HG03520 (cell line): ENCODE results near the gene ZFP3.
"Not testable (repeated sequence)": the region's sequence is repeated elsewhere in the genome, so short reads cannot be mapped to it uniquely, and the experiment has no call there.

Experiments
- ATAC-seq: cut with Tn5 transposase; IDR thresholded peaks from one replicate; pipeline ENCODE4 v1.9.1; 2021; ENCODE audit warnings: mild to moderate bottlenecking, moderate library complexity; ENCODE audit not compliant: unreplicated experiment

ZFP3 gene

DNA sequence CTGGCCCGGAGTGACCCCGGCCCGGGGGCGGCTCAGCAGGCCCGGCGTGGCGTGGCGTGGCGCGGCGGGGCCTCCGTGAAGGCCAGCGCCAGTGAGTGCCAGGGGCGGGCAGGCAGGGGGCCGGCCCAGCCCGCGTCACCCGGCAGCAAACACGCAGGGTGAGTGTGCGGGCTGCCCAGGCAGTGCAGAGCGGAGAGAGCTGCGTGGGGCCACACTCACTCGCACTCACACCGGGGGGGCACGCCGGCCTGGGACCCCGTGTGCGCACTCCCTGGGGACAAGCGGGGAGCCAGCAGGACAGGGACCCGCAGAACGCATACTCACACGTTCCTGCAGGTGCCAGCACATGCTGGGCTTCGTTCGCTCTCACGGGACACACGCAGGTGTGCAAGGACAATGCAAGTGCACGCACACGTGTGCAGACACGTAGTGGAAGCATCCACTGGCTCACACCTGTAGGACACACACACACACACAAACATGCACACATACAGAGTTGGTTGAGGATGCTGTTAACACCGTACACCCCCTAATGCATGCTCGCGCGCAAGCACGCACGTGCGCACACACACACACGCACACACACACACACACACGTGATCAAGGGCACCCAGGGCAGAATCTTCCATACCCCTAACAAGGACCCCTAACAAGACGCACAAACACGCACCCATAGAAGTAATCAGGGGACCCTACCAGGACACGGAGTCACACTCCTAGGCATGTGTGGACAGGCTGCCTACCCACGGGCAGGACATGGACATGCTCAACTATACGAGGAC, 45.3 kb downstream of the ZFP3 start:
- no peak for ATAC-seq

DNA sequence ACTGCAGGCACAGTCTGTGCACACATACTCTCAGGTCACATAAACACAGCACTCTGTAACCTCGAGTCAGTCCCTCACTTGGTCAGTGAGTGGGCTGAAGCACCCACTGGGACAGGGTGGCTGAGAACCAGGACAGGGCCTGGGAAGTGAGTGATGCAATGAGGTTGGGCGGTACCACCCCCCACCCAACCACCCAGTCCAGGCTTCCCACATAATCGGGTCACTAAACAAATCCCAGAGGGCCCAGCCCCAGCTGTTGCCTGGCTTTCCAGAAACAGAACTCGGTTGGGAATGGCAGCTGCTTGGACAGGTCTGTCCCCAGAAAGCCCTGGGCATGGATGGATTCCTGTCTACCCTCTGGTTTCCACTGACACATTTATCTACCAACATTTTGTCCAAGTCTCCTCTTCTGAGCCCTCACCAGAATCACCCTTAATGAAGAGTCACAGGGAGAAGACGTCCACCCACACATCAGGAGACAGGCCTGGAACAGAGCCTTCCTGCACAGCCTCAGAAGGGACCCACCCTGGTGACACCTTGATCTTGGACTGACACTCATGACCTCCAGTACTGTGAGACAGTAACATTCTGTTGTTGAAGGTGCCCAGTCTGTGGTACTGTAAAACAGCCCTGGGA, 46.0 kb downstream of the ZFP3 start:
- not testable (repeated sequence) for ATAC-seq

DNA sequence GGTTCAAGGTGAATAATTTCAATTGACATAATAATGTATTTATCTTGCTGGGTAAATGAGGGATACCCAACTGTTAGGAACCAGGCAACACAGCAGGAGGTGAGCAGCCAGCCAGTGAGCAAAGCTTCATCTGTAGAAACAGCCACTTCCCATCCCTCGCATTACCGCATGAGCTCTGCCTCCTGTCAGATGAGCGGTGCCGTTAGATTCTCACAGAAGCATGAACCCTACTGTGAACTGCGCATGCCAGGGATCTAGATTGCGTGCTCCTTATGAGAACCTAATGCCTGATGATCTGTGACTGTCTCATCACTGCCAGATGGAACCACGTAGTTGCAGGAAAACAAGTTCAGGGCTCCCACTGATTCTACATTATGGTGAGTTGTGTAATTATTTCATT, 46.6 kb downstream of the ZFP3 start:
- ATAC-seq = not testable (repeated sequence)

DNA sequence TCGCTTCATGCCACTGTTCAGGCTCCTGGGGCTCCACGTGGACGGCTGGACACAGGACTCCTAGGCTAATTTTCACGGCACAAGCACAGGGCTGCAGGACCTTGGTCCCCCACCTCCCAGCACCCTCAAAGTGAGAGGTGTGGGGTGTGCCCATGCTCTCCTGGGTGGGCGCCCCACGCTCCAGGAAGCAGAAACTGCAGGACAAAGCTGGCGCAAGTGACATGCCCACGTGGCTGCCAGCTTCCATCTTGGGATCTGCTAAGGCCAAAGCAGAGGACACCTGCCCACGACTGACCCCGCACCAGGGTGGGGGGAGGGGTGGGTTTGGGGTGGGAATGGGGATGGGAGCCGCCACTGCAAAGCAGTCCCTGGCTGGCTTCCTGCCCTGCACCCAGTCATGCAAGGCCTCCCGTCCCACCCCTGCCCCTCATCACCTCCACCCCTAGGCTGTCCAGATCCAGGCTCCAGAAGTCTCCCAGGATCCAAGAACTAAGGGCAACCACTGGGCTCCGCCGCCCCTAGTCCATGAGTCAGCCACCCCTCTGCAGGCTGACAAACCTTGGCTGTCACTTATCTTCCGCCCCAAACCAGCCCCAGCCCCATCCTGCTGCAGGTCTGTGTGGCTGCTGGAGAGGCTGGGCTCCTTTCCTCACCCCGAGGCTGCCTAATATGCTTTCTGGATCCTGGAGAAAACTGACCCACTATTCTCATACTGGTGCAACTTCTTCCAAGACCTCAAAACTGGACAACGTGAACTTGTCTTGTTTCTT, 48.6 kb downstream of the ZFP3 start:
- ATAC-seq = no peak

DNA sequence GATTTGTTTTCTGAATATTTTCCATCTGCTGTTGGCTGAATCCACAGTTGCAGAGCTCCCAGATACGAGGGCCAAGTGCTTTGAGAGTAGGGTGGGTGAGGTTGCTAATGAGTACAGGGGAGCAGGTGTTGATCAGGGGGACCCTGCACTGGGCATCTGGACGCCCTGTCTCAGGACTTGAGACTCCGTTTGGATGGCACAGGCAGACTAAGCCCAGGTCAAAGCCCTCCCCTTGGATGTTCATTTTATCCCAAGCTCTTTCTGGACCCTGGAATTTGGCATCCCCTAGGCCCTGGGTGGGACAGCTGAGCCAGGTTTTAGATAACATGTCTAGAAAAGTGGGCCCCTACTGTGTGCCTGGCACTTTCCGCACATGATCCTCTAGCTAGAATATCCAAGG, 49.6 kb downstream of the ZFP3 start:
- no peak for ATAC-seq

DNA sequence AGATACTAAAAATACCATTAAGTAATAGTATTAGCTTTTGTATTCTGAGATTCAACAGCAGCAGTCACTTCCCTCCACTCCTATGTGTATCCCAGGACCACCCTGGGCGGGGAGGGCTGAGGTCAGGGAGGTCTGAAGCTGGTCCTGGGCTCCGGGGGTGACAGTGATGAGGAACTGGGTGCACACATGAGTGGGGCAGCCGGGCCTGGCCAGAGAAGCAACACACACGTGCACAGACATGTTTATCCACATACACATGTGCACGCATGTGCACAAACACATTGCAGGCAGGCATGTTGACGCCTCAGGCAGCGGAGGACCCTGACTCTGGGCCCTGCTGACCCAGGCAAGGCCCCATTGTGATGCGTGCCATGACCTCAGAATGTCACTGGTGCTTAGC, 50.1 kb downstream of the ZFP3 start:
- not testable (repeated sequence) for ATAC-seq

DNA sequence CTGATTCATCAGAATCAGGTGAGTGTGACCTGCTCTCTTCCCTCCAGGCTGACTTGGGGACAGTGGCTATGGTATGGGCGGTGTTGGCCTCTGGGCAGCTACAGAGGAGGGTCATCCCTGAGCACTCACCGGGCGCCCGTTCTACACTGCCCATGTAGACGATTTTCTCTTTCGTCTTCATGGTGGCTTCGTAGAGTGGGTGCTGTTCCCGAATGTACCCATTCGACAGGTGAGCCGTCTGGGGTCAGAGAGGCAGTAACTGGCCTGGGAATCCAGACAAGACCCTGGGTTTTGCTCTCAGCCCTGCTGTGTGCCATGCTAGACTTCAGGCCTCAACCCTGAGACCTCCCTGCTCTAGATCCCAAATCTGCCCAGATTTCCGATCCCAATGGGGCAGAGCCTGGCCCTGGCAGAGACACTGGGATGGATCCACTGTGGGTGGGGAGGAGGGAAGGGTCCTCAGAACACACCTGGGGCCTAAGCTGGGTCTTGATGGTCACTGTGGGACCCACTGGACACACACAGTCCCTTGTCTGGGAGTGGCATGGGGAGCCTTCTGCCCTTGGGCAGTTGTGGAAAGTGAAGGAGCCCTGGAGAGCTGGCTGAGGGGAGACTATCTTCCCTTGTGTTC, 50.8 kb downstream of the ZFP3 start:
- ATAC-seq = no peak

DNA sequence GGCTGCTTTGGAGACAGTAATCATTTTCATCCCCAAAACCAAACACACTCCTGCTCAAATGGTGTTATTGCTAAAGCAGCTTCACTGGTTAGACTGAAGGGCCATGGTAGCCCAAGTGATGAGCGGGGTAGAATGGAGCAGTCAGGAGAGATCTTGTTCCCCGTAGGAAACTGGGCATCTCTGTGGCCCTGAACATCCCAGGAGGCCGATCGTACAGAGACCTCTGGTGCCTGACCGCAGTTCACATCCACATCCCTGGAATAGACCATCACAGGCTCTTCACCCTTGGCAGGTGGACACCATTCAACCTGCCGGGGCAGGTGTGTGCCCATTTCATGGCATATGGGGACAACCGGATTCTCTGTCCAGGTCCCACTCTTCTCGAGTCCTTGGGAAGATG, 51.5 kb downstream of the ZFP3 start:
- not testable (repeated sequence) for ATAC-seq

DNA sequence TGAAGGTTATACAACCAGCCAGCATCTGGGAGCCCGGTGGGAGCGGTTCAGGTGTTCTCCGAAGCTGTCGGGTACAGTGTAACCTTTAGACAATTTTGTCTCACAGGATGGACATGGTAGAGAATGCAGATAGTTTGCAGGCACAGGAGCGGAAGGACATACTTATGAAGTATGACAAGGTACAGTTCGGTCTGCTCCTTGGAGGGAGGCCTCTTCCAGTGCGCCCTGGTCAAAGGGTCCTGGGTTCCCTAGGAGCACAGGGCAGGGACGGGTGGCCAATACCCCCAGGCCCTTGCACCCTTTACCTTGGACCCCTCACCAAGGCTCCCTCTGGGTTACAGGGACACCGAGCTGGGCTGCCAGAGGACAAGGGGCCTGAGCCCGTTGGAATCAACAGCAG, 52.0 kb downstream of the ZFP3 start:
- ATAC-seq = not testable (repeated sequence)

DNA sequence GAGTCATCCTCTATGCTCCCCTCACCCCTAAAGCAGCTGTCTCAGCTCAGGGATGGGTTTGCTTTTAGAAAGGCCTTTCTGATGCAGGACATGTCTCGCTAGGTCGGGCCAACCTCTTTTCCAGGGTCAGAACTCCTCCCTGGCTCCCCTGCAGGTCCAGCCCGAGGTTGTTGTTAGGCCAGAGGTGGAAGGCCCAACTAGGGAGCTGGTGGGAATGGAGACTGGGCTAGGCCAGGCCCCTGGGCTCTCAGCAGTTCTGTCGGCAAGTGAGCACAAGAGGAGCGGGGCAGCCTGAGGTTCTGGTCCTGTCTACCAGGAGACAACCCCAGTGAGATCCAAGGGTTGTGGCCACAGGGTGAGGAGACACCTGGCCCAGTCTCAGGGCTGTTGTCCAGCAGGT, 52.4 kb downstream of the ZFP3 start:
- ATAC-seq = not testable (repeated sequence)

DNA sequence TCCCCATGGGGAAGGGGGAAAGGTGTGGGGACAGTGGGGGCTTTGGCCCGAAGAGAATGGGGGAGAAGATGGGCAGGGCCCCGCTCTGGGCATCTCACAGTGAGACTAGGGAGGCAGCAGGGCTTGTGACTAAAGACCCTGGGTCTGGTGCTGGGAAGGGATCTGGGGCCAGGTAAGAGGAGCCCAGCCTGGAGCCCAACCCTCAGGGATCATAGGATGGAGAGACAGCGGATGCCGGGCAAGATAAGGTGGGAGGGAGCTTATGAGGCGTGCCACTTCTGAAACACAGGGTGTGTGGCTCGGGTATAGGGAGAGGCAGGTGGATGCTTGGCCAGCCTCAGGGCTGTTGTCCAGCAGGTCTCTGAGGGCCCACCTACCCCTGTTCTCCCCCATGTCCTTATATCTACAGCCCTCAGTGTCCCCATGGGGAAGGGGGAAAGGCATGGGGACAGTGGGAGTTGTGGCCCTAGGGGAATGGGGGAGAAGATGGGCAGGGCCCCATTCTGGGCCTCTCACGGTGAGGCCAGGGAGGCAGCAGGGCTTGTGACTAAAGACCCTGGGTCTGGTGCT, 53.0 kb downstream of the ZFP3 start:
- ATAC-seq = no peak

DNA sequence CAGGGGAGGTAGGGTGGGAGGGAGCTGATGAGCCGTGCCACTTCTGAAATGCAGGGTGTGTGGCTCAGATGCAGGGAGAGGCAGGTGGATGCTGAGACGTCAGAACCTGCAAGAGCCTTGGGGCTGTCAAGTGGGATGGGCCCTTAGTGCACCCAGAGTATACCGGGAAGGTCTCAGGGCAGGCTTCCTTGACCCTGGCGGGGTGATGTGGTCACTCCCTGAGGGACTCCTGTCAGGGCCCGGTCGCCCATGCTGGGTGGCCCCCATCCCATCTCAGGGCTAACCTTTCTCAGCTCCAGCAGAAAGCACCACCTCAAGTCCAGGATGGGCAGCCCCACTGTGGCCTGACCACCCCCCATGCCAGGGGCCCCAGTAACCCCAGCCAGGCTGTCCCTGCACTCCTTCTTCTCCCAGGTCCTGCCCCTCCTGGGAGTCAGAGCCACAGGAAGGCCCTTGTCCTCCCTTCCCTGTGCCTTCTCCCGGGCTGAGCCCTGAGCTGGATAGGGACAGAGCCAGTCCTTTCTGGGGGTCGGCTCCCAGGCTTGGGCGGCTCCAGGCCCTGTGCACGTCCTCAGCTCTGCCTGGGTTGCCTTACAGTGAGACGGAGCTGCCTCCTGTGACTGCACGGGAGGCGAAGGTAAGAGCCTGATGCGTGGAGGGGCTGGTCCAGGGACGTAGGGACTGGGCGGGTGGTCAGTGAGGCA, 53.7 kb downstream of the ZFP3 start:
- not testable (repeated sequence) for ATAC-seq

DNA sequence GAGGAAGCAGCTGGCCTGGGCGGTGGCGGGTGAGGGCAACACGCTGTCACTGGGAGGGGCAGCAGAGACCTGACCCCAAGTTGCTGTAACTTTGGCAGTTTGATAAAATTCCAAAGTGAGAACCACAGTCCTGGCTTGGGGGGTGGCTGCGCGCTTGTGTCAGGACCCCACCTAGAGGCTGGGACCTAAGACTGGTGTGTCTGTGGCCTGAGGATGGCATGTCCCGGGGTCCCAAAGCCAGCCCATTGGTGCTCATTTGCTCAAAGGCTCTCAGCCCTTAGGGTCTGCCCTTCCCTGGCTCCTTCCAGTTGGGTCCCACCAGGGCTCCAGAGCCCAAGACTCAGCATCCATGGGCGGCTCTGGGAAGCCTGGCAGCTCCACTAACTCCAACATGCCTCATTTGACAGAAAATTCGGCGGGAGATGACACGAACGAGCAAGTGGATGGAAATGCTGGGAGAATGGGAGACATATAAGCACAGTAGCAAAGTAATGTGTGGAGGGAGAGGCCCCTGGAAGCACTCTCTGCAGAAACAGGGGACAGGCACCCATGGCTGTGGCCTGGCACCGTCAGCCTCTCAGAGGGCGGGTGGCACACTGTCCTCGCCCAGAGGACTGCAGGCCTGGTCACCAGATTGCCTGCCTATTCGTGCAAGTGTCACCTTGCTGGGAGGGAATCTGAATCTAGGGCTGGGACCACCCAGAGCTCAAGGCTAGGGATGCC, 54.4 kb downstream of the ZFP3 start:
- not testable (repeated sequence) for ATAC-seq

DNA sequence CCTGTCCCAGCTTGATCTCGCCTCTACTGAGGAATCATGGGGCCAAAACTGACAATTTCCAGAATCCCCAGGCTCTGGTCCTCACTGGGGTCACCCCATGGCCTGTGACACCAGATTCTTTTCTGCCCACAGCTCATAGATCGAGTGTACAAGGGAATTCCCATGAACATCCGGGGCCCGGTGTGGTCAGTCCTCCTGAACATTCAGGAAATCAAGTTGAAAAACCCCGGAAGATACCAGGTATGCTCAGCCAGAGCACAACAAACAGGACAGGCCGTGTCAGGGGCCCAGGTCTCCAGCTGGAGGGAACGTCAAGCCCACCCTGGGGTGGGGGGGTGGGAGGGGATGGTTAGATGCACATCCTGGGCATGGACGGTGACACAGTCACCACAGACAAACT, 55.0 kb downstream of the ZFP3 start:
- ATAC-seq = no peak

DNA sequence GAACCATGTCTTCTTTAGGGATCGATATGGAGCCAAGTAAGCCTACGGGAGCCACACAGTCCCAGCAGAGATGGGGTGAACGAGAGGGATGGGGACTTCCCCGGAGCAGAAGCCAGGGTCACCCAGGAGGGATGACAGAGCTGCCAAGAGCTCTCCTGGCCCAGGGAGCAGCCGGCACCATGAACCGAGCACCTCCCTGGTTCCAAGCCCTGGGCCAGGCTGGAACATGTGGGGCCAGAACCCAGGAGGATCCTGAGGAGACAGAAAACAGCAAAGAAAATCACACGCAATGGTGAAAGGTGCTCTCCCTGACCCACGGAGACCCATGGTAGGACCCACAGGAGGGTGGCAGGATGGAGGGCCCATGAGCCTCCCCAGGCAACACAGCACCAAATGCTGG, 55.7 kb downstream of the ZFP3 start:
- not testable (repeated sequence) for ATAC-seq

DNA sequence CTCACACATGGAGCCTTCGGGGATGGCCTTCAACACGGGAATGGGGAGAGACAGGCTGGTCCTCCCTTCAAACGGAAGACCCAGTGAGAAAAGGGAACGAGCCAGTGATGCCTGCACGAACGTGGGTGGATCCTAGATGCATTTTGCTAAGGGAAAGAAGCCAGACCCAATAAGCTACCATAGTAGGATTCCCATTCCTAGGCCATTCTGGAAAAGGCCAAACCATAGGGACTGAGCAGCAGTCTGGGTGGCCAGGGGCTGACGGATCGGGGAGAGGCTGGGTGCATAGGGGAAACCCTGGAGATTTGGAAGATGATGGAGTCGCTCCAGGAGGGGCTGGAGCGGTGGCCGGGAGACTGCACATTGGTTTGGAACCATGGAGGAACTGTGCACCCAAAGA, 56.3 kb downstream of the ZFP3 start:
- ATAC-seq = not testable (repeated sequence)

DNA sequence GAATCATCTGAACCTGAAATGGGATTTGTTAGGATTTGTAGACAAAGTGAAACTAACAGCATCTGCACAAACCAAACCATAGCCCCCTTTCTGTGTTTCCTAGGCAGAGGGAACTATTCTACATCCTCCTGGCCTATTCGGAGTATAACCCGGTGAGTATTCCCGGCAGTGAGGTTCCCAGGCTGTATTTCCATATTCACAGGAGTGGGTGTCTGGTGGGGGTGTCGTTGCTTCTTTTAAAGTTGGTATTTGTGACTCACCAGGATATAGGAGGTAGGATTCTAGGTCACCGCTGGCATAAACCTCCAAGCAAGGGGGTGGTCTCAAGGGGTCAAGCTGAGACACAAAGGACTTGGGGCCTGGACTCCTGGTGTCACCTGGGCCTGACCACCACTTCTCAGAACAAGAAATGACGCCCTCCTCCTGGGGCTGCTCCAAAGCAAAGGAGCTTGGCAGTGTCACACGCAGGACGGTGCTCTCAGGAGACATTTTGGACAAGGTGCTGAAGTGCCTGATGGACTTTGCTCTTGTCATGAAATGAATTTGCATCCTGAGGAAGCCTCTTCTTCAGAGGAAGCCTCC, 57.0 kb downstream of the ZFP3 start:
- not testable (repeated sequence) for ATAC-seq

DNA sequence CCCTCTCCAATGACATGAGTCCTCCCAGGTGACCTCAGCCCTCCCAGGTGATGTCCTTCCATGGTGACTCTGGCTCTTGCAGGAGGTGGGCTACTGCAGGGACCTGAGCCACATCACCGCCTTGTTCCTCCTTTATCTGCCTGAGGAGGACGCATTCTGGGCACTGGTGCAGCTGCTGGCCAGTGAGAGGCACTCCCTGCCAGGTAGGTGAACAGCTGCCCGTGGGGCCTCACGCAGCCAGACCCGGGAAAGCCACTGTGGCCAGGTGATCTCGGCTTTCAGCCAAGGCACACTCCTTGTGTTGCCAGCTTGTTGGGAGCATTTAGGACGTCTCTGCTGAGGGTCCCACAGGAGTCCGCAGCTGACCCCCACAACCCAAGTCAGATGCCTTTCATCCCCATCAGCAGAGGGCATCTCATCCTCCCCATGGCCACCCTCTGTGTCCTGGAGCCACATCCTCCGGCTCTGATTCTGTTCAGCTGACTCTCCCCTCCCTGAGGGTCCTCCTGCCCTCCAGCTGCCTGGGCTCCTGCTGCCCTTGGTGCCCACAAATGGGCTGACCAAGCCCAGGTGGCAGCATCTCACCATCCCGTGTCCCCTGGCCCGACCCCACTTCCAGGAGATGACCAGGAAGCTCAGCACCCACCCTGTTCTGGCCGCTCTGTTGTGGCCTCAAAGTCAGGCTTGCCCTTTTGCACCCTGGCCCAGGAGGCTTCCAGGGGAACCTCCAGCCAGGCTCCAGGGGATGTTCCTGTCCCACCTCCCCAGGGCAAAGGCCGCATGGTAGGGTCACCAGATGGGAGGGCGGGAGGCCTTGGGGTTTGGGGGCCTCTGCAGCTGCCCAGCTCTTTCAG, 57.7 kb downstream of the ZFP3 start:
- no peak for ATAC-seq
